ENCODE measurements around the gene MCOLN1. TPM values are rescaled to one million over a fixed set of nuclear protein-coding genes. Genes with fewer than 3 reads are reported as not detected.

MCOLN1 gene
- total RNA-seq, 1 donor from 2014 or later = 6.6 TPM

DNA sequence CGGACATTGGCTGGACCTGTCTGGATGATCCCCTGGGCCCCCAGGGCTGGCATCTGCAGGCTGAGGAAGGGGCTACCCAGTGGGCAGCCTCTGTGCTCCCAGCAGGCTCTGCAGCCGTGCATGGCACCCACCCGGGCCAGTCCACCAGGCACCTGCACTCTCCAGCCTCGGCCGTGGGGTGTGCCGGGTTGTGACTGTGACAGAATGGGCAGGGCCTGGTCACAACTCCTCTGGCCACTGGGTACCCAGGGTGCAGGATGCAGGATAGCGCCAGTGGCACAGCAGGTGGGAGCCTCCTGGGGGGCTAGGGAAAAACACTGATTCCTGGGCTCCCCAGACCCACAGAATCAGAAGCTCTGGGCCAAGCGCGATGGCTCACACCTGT lies 43.6 kb upstream of the MCOLN1 start:
- Mint-ChIP-seq H3K27ac (no peak overlapping the region), H3K9me3 (peaks cover 3% of the 10 kb centered on the region), H3K27me3 (ENCODE audit: insufficient read depth, low read depth) (no peaks in the 10 kb centered on the region), H3K36me3 (no peaks in the 10 kb centered on the region), H3K4me3 (no peak overlapping the region), H3K4me1 (peaks cover 16% of the 10 kb centered on the region)
- DNase-seq (ENCODE audit: low spot score) = no peak
- Histone ChIP-seq H3K27me3 (no peaks in the 10 kb centered on the region), H3K36me3 (no peaks in the 10 kb centered on the region), H3K9ac (no peak overlapping the region), H3K27ac (no peak overlapping the region), H3K79me2 (ENCODE audit: low read depth) (no peaks in the 10 kb centered on the region), H3K4me2 (no peak overlapping the region), H2AFZ (replicated peaks) (no peak overlapping the region), H3K9me3 (ENCODE audit: low read depth) (no peaks in the 10 kb centered on the region), H3F3A (ENCODE audit: low read depth) (no peaks in the 10 kb centered on the region), H3K4me3 (no peak overlapping the region), H4K20me1 (ENCODE audit: low read depth) (no peaks in the 10 kb centered on the region), H3K4me1 (no peaks in the 10 kb centered on the region)
- TF ChIP-seq, protein P1, sequence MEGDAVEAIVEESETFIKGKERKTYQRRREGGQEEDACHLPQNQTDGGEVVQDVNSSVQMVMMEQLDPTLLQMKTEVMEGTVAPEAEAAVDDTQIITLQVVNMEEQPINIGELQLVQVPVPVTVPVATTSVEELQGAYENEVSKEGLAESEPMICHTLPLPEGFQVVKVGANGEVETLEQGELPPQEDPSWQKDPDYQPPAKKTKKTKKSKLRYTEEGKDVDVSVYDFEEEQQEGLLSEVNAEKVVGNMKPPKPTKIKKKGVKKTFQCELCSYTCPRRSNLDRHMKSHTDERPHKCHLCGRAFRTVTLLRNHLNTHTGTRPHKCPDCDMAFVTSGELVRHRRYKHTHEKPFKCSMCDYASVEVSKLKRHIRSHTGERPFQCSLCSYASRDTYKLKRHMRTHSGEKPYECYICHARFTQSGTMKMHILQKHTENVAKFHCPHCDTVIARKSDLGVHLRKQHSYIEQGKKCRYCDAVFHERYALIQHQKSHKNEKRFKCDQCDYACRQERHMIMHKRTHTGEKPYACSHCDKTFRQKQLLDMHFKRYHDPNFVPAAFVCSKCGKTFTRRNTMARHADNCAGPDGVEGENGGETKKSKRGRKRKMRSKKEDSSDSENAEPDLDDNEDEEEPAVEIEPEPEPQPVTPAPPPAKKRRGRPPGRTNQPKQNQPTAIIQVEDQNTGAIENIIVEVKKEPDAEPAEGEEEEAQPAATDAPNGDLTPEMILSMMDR (IDR thresholded peaks at IDR 0.05) = no peak
- no peak for TF ChIP-seq EZH2 (IDR thresholded peaks at IDR 0.05)
- no peak for TF ChIP-seq EZH2phosphoT487 (IDR thresholded peaks at IDR 0.05)

DNA sequence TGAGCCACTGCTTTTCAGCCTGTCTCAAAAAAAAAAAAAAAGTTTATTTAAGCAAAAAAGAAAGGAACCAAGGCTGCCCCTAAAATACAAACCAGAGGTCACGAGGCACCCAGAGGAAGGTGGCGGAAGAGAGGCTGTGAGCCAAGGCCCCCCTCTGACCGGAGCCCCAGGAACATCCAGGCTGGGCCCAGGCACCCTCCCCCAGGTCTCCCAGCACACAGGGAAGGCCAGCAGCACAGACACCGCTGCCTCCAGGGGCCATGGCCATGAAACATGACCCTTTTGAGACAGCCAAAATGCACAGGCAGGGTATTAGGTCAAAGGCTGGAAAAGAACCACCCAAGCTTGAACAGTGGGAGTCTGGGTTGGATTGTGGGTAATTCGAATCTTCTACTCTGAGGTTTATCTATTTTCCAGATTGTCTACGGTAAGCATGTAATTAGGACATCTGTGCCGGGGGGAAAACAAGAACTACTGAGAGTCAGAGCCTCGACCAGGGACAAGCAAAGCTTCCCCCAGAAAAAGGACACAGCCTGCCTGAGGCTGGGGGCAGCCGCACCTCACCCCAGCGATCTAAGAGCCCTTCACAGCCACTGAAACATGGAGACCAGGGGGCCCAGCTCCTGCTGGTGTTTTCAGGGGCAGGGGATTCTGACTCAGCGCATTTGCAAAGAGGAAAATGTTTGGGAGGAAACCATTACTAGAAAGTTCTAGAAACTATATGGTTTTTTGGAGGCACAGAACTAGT lies 42.0 kb upstream of the MCOLN1 start:
- no peak overlapping the region for H3K27ac ChIP-seq
- H3K27me3 Mint-ChIP-seq (ENCODE audit: insufficient read depth, low read depth) = no peaks in the 10 kb centered on the region
- H3K4me2 ChIP-seq = no peak overlapping the region
- no peaks in the 10 kb centered on the region for H3K36me3 Mint-ChIP-seq
- no peak overlapping the region for H3K27ac Mint-ChIP-seq
- no peaks in the 10 kb centered on the region for H3K4me1 ChIP-seq
- no peaks in the 10 kb centered on the region for H3K9me3 ChIP-seq (ENCODE audit: low read depth)
- no peak overlapping the region for H2AFZ ChIP-seq (replicated peaks)
- no peaks in the 10 kb centered on the region for H4K20me1 ChIP-seq (ENCODE audit: low read depth)
- H3K27me3 ChIP-seq = no peaks in the 10 kb centered on the region
- peaks cover 16% of the 10 kb centered on the region for H3K4me1 Mint-ChIP-seq
- H3K4me3 ChIP-seq = no peak overlapping the region
- no peaks in the 10 kb centered on the region for H3K36me3 ChIP-seq
- no peak overlapping the region for H3K4me3 Mint-ChIP-seq
- no peak for DNase-seq (ENCODE audit: low spot score)
- peaks cover 3% of the 10 kb centered on the region for H3K9me3 Mint-ChIP-seq
- TF ChIP-seq EZH2 (IDR thresholded peaks at IDR 0.05) = no peak
- TF ChIP-seq EZH2phosphoT487 (IDR thresholded peaks at IDR 0.05) = no peak
- TF ChIP-seq, protein P1 (IDR thresholded peaks at IDR 0.05) = no peak
- H3F3A ChIP-seq (ENCODE audit: low read depth) = no peaks in the 10 kb centered on the region
- H3K9ac ChIP-seq = no peak overlapping the region
- no peaks in the 10 kb centered on the region for H3K79me2 ChIP-seq (ENCODE audit: low read depth)

DNA sequence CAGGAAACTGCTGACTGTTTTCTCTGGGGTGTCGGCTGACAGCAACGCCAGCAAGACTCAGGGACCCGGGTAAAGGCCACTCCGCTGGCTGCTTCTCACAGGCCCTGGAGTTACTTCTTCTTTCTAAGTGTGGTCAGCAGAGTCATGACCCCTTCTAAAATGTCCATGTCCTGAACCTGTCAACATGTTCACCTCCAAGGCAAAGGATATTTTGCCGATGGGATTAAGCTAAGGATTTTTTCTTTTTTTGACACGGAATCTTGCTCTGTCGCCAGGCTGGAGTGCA lies 41.5 kb upstream of the MCOLN1 start:
- H3K27ac Mint-ChIP-seq = no peak overlapping the region
- no peaks in the 10 kb centered on the region for H3F3A ChIP-seq (ENCODE audit: low read depth)
- H3K79me2 ChIP-seq (ENCODE audit: low read depth) = no peaks in the 10 kb centered on the region
- H3K9ac ChIP-seq = no peak overlapping the region
- H4K20me1 ChIP-seq (ENCODE audit: low read depth) = no peaks in the 10 kb centered on the region
- peaks cover 3% of the 10 kb centered on the region for H3K9me3 Mint-ChIP-seq
- no peaks in the 10 kb centered on the region for H3K27me3 ChIP-seq
- H3K27ac ChIP-seq = no peak overlapping the region
- H3K27me3 Mint-ChIP-seq (ENCODE audit: insufficient read depth, low read depth) = no peaks in the 10 kb centered on the region
- H3K4me3 Mint-ChIP-seq = no peak overlapping the region
- no peak overlapping the region for H3K4me2 ChIP-seq
- H3K9me3 ChIP-seq (ENCODE audit: low read depth) = no peaks in the 10 kb centered on the region
- no peaks in the 10 kb centered on the region for H3K36me3 Mint-ChIP-seq
- H3K36me3 ChIP-seq = no peaks in the 10 kb centered on the region
- peaks cover 16% of the 10 kb centered on the region for H3K4me1 Mint-ChIP-seq
- no peaks in the 10 kb centered on the region for H3K4me1 ChIP-seq
- no peak overlapping the region for H2AFZ ChIP-seq (replicated peaks)
- no peak overlapping the region for H3K4me3 ChIP-seq
- DNase-seq (ENCODE audit: low spot score) = no peak
- TF ChIP-seq EZH2 (IDR thresholded peaks at IDR 0.05) (no peak), EZH2phosphoT487 (IDR thresholded peaks at IDR 0.05) (no peak)
- TF ChIP-seq, protein P1 (IDR thresholded peaks at IDR 0.05) = no peak
